Amygdala (tissue), 56 donors: ENCODE results near the gene CNTNAP2.

Experiments used
- DNase-seq, 56 donors: peaks; one replicate each; lab custom pipeline; 2025; lab: John Stamatoyannopoulos, UW

CNTNAP2 gene

GRCh38 chr7:146116521-146117222, at the start of gene CNTNAP2:
Gene CNTNAP2 (plus strand): TSS chr7:146116801. CDS start chr7:146116877, 76 bp downstream.
- peak in 43 of 56 donors; percentile 2 to 75 (median 35) for DNase-seq

- no peak for DNase-seq
Measured at GRCh38 chr7:146067880-146068279, 48.7 kb upstream of the CNTNAP2 start.

GRCh38 chr7:146074195-146074765, 42.3 kb upstream of the CNTNAP2 start:
- no peak for DNase-seq

GRCh38 chr7:146076344-146076743, 40.3 kb upstream of the CNTNAP2 start:
- no peak for DNase-seq

- DNase-seq, result no peak
Measured at GRCh38 chr7:146084086-146084485, 32.5 kb upstream of the CNTNAP2 start.

GRCh38 chr7:146090023-146090645, 26.5 kb upstream of the CNTNAP2 start:
- DNase-seq, result peak in 2 of 56 donors; percentile 2 to 6

- DNase-seq, result peak in 1 of 56 donors; percentile 2
Measured at GRCh38 chr7:146094356-146094755, 22.2 kb upstream of the CNTNAP2 start.

GRCh38 chr7:146096994-146097393, 19.6 kb upstream of the CNTNAP2 start:
- no peak for DNase-seq

GRCh38 chr7:146106319-146106718, 10.3 kb upstream of the CNTNAP2 start:
- no peak for DNase-seq

GRCh38 chr7:146112755-146113154, 3.8 kb upstream of the CNTNAP2 start:
- DNase-seq, result no peak

GRCh38 chr7:146115548-146115850, 1.1 kb upstream of the CNTNAP2 start:
- DNase-seq, result peak in 3 of 56 donors; percentile 15 to 43 (median 37)

GRCh38 chr7:146115851-146116520, 615 bp upstream of the CNTNAP2 start:
- DNase-seq, result peak in 51 of 56 donors; percentile 2 to 75 (median 35)

- DNase-seq, result no peak
Measured at GRCh38 chr7:146117576-146117975, 975 bp downstream of the CNTNAP2 start.

GRCh38 chr7:146119002-146119401, 2.4 kb downstream of the CNTNAP2 start:
- DNase-seq, result no peak

GRCh38 chr7:146123715-146124114, 7.1 kb downstream of the CNTNAP2 start:
- no peak for DNase-seq

GRCh38 chr7:146126767-146127509, 10.3 kb downstream of the CNTNAP2 start:
- no peak for DNase-seq

GRCh38 chr7:146129296-146129695, 12.7 kb downstream of the CNTNAP2 start:
- DNase-seq, result no peak

- DNase-seq, result no peak
Measured at GRCh38 chr7:146129997-146130396, 13.4 kb downstream of the CNTNAP2 start.

GRCh38 chr7:146131701-146132100, 15.1 kb downstream of the CNTNAP2 start:
- DNase-seq, result no peak

GRCh38 chr7:146136357-146136875, 19.8 kb downstream of the CNTNAP2 start:
- no peak for DNase-seq
